ENCODE measurements around the gene PDZRN4.

PDZRN4 gene

GRCh38 chr12:41497409-41497808 lies 309.3 kb downstream of the PDZRN4 start:
- no peak for ATAC-seq
- TF ChIP-seq TCF4 (CRISPR knock-in tag; IDR thresholded peaks at IDR 0.05; ENCODE audit: borderline replicate concordance) (no peak), ESRRG (CRISPR knock-in tag; IDR thresholded peaks at IDR 0.05) (no peak), TOX (CRISPR knock-in tag; IDR thresholded peaks at IDR 0.05; ENCODE audit: borderline replicate concordance) (no peak), ZC3H10 (CRISPR knock-in tag; IDR thresholded peaks at IDR 0.05) (no peak), CSRNP3 (CRISPR knock-in tag; IDR thresholded peaks at IDR 0.05) (no peak), POU6F1 (CRISPR knock-in tag; IDR thresholded peaks at IDR 0.05; ENCODE audit: borderline replicate concordance, low read depth) (no peak), PATZ1 (CRISPR knock-in tag; IDR thresholded peaks at IDR 0.05; ENCODE audit: borderline replicate concordance) (no peak)

- TF ChIP-seq SNAI2 (CRISPR knock-in tag; IDR thresholded peaks at IDR 0.05) (no peak), RARB (CRISPR knock-in tag; IDR thresholded peaks at IDR 0.05) (no peak), PATZ1 (CRISPR knock-in tag; IDR thresholded peaks at IDR 0.05; ENCODE audit: borderline replicate concordance) (no peak), OSR1 (CRISPR knock-in tag; IDR thresholded peaks at IDR 0.05) (no peak), ZNF565 (CRISPR knock-in tag; conservative IDR thresholded peaks at IDR 0.05; ENCODE audit: low read depth) (no peak), TOX (CRISPR knock-in tag; IDR thresholded peaks at IDR 0.05; ENCODE audit: borderline replicate concordance) (no peak), ARNTL (CRISPR knock-in tag; IDR thresholded peaks at IDR 0.05; ENCODE audit: borderline replicate concordance, low read depth) (no peak)
Measured at GRCh38 chr12:41504976-41505375, 316.9 kb downstream of the PDZRN4 start.

GRCh38 chr12:41507286-41507685 lies 319.2 kb downstream of the PDZRN4 start:
- no peak for ATAC-seq
- TF ChIP-seq BACH2 (CRISPR knock-in tag; IDR thresholded peaks at IDR 0.05; ENCODE audit: borderline replicate concordance) (no peak), ZNF8 (CRISPR knock-in tag; IDR thresholded peaks at IDR 0.05) (no peak), CSRNP3 (CRISPR knock-in tag; IDR thresholded peaks at IDR 0.05) (no peak), ZFP30 (CRISPR knock-in tag; IDR thresholded peaks at IDR 0.05) (no peak), ZFP3 (CRISPR knock-in tag; IDR thresholded peaks at IDR 0.05) (no peak), PPARA (CRISPR knock-in tag; IDR thresholded peaks at IDR 0.05; ENCODE audit: borderline replicate concordance) (no peak), TCF4 (CRISPR knock-in tag; IDR thresholded peaks at IDR 0.05; ENCODE audit: borderline replicate concordance) (no peak)

More at GRCh38 chr12:41504976-41505375, 316.9 kb downstream of the PDZRN4 start:
- ATAC-seq, result no peak

GRCh38 chr12:41509271-41510055 lies 321.3 kb downstream of the PDZRN4 start:
- ATAC-seq, result no peak
- no peak for TF ChIP-seq PPARA (CRISPR knock-in tag; IDR thresholded peaks at IDR 0.05; ENCODE audit: borderline replicate concordance)
- no peak for TF ChIP-seq ISL1 (CRISPR knock-in tag; IDR thresholded peaks at IDR 0.05)
- TF ChIP-seq TCF4 (CRISPR knock-in tag; IDR thresholded peaks at IDR 0.05; ENCODE audit: borderline replicate concordance), result no peak
- TF ChIP-seq POU6F1 (CRISPR knock-in tag; IDR thresholded peaks at IDR 0.05; ENCODE audit: borderline replicate concordance, low read depth), result no peak
